Testis (tissue), 2 donors: ENCODE measurements around the gene TTC28.

Source experiments
- CTCF ChIP-seq, 3 experiments: fragments of 450-650 bp in 2 of 3; fragments of 200-600 bp in 1 of 3; sonication (generic) in 1 of 3; IDR thresholded peaks; one replicate each; pipeline ENCODE4 v1.5.1; 2016 to 2019; ENCODE audit warnings: antibody characterized with exemption in 3 of 3, mild to moderate bottlenecking in 2 of 3, moderate library complexity in 1 of 3
- POLR2A ChIP-seq: fragments of 450-650 bp; IDR thresholded peaks from one replicate; pipeline ENCODE4 v1.6.1; 2017; ENCODE audit warnings: antibody characterized with exemption, mild to moderate bottlenecking, moderate library complexity

DNA sequence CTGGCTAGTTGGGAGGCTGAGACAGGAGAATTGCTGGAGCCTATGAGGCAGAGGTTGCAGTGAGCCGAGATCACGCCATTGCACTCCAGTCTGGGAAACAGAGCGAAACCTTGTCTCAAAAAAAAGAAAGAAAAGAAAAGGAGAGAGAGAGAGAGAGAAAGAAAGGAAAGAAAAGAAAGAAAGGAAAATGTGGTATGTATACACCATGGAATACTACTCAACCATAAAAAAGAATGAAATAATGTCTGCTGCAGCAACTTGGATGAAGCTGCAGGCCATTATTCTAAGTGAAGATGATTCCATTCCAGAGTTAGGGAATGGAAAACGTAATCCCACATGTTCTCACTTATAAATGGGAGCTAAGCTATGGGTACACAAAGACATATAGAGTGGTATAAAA lies 30.8 kb downstream of the TTC28 start:
- no peak for TF ChIP-seq CTCF (IDR thresholded peaks at IDR 0.05)
- no peak for TF ChIP-seq POLR2A
